ENCODE data around the gene IGSF23.
A peak's percentile ranks its signal among the peaks of the same experiment; 100 is the strongest.

Gene IGSF23

DNA sequence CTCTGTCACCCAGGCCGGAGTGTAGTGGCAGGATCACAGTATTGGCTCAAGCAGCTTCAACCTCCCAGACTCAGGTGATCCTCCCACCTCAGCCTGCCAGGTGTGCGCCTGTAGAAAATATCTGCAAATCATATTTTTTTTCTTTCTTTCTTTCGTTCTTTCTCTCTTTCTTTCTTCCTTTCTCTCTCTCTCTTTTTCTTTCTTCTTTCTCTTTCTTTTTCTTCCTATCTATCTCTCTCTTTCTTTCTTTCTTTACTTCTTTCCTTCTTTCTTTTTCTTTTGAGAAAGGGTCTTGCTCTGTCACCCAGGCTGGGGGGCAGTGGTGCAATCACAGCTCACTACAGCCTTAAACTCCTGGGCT lies 16.3 kb upstream of the IGSF23 start:
- Mint-ChIP-seq H3K27me3 (ENCODE audit: low read depth, poor library complexity) (peaks cover 37% of the 10 kb centered on the region), H3K4me3 (no peak overlapping the region), H3K27ac (peak overlapping the region; percentile 39), H3K36me3 (ENCODE audit: low read depth) (no peaks in the 10 kb centered on the region), H3K4me1 (no peaks in the 10 kb centered on the region), H3K9me3 (peaks cover 3% of the 10 kb centered on the region)
- DNase-seq: no peak
- TF ChIP-seq, protein P1, sequence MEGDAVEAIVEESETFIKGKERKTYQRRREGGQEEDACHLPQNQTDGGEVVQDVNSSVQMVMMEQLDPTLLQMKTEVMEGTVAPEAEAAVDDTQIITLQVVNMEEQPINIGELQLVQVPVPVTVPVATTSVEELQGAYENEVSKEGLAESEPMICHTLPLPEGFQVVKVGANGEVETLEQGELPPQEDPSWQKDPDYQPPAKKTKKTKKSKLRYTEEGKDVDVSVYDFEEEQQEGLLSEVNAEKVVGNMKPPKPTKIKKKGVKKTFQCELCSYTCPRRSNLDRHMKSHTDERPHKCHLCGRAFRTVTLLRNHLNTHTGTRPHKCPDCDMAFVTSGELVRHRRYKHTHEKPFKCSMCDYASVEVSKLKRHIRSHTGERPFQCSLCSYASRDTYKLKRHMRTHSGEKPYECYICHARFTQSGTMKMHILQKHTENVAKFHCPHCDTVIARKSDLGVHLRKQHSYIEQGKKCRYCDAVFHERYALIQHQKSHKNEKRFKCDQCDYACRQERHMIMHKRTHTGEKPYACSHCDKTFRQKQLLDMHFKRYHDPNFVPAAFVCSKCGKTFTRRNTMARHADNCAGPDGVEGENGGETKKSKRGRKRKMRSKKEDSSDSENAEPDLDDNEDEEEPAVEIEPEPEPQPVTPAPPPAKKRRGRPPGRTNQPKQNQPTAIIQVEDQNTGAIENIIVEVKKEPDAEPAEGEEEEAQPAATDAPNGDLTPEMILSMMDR (IDR thresholded peaks at IDR 0.05): no peak

DNA sequence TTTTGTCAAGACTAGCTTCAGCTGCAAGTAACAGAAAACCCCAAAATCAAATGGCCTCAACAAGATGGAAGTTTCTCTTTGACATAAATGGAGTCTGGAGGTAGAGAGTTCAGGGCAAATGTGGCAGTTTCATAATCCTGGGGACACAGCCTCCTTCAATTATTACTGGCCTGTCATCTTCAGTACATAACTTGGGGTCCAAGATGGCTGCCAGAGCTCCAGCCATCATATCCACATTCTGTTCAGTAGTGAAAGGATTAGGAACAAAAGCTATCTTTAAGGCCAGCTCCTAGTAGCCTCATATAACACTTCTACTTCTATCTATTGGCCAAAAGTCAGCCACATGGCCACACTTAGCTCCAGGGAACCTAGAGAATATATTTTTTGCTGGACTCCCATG lies 15.0 kb upstream of the IGSF23 start:
- H3K4me3 Mint-ChIP-seq: no peak overlapping the region
- H3K9me3 Mint-ChIP-seq: no peaks in the 10 kb centered on the region
- DNase-seq: no peak
- no peaks in the 10 kb centered on the region for H3K36me3 Mint-ChIP-seq (ENCODE audit: low read depth)
- H3K27ac Mint-ChIP-seq: no peak overlapping the region
- TF ChIP-seq, protein P1 (IDR thresholded peaks at IDR 0.05): no peak
- H3K27me3 Mint-ChIP-seq (ENCODE audit: low read depth, poor library complexity): peaks cover 45% of the 10 kb centered on the region
- no peaks in the 10 kb centered on the region for H3K4me1 Mint-ChIP-seq

DNA sequence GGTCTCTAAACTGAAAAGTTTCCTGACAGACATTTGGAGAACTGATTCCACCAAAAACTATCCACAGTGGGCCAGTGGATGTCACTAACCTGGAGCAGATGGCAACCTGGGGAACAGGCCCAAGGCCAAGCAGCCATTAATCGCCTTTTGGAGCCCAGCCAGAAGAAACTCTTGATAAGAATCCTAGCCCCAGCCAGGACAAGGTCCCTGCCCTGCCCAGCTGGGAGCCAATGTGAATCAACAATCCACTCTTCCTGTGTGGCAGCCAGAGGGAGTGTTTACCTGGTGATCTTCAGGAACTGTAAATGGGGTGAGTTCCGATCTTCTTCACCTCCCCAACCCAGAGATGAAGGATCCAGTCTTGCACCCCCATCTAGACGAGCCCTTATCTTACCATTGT lies 14.5 kb upstream of the IGSF23 start:
- Mint-ChIP-seq H3K27ac (no peak overlapping the region), H3K9me3 (no peaks in the 10 kb centered on the region), H3K4me3 (no peak overlapping the region), H3K36me3 (ENCODE audit: low read depth) (no peaks in the 10 kb centered on the region), H3K4me1 (no peaks in the 10 kb centered on the region), H3K27me3 (ENCODE audit: low read depth, poor library complexity) (peaks cover 49% of the 10 kb centered on the region)
- DNase-seq: no peak
- TF ChIP-seq, protein P1 (IDR thresholded peaks at IDR 0.05): no peak

DNA sequence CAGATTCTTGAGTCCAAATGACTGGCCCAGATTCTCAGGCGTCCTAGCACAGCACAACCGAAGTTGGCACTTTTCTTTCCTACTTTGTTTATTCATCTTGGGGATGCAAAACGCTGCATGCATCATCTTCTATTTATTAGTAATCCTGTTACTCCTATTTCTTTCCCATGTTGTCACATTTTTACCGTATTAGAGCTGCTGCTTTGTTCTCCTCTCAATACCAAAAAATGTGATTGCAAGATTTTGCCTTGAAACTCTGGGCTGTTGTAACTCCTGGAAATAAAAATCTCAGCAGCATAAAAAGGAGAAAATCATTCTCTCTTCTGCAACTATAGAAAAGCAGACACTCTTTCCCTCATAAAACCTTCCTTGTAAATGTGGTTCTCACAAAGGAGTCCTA lies 12.9 kb upstream of the IGSF23 start:
- Mint-ChIP-seq H3K9me3 (peaks cover 1% of the 10 kb centered on the region), H3K36me3 (ENCODE audit: low read depth) (no peaks in the 10 kb centered on the region), H3K27ac (no peak overlapping the region), H3K4me1 (no peaks in the 10 kb centered on the region), H3K4me3 (no peak overlapping the region), H3K27me3 (ENCODE audit: low read depth, poor library complexity) (peaks cover 53% of the 10 kb centered on the region)
- no peak for DNase-seq
- TF ChIP-seq, protein P1 (IDR thresholded peaks at IDR 0.05): no peak

DNA sequence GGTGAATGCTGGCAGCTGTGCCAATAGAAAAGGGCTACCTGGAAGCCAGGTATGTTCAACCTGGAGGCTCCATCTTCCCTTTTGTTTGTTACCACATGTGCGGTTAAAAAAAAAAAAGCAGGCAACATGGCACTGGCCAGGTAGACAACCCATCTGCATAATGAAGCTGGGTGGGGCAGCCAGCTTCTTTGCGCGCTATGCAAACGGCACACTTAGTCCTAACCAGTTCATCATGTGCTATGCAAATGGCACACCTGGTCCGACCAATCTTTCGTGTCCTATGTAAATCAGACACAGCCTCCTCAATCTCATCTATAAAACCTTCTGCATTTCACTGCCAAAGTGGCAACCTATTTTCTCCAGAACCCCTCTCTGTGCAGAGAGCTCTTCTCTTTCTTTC lies 11.3 kb upstream of the IGSF23 start:
- TF ChIP-seq, protein P1 (IDR thresholded peaks at IDR 0.05): no peak
- no peak overlapping the region for H3K4me3 Mint-ChIP-seq
- DNase-seq: no peak
- no peaks in the 10 kb centered on the region for H3K36me3 Mint-ChIP-seq (ENCODE audit: low read depth)
- peaks cover 42% of the 10 kb centered on the region for H3K27me3 Mint-ChIP-seq (ENCODE audit: low read depth, poor library complexity)
- no peak overlapping the region for H3K27ac Mint-ChIP-seq
- peaks cover 11% of the 10 kb centered on the region for H3K9me3 Mint-ChIP-seq
- no peaks in the 10 kb centered on the region for H3K4me1 Mint-ChIP-seq

DNA sequence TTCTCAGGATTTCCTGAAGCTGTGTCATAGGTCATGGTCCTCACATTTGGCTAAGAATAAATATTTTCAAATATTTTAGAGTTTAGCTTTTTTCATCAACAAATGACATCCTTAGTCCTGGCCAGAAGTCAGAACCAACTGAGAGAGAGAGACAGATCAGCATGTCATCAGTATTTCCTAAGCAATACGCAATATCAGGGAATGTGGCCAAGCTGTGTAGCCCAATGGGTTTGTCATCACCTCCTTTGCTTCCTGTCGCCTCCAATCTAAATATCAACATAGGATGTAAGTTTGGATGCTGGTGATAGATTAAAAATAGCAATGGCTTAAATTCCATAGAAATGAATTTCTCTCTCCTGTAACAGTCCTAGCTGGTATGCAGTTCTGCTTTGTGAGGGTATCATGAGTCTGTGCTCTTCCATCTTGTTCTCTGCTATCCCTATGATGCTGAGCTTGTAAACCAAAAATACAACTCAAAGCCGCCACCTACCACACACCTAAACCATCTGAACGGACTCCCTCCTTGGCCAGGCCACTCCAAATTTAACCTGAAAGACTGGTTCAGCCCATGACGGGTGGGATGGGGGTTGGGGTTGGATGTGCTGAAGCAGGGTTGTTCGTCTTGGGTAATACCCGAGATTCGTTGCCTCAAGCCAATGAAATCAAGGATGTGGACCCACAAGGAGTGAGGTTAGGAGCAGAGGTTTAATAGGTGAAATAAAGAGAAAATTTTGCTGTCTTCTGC lies 10.0 kb upstream of the IGSF23 start:
- no peaks in the 10 kb centered on the region for H3K36me3 Mint-ChIP-seq (ENCODE audit: low read depth)
- peaks cover 38% of the 10 kb centered on the region for H3K27me3 Mint-ChIP-seq (ENCODE audit: low read depth, poor library complexity)
- H3K27ac Mint-ChIP-seq: no peak overlapping the region
- no peak overlapping the region for H3K4me3 Mint-ChIP-seq
- TF ChIP-seq, protein P1 (IDR thresholded peaks at IDR 0.05): no peak
- DNase-seq: no peak
- H3K9me3 Mint-ChIP-seq: peaks cover 19% of the 10 kb centered on the region
- H3K4me1 Mint-ChIP-seq: no peaks in the 10 kb centered on the region
